ENCODE data around the gene HIBCH.

- no peak for TF ChIP-seq CTCF (IDR thresholded peaks at IDR 0.05 in 8 of 11, conservative IDR thresholded peaks at IDR 0.05 in 3 of 11)
- TF ChIP-seq POLR2AphosphoS5 (IDR thresholded peaks at IDR 0.05): no peak
- TF ChIP-seq POLR2A (IDR thresholded peaks at IDR 0.05): no peak
Observed at GRCh38 chr2:190350371-190350770, 30.7 kb upstream of the HIBCH start.
